Stimulated activated CD4-positive, alpha-beta T cell treated with anti-CD3 and anti-CD28 coated beads, Interleukin-15, amount 100 ng/mL, for 1 hour (primary cell): ENCODE results near the gene GNPTG.

Experiments used
- DNase-seq, 2 donors: peaks; one replicate each; pipeline ENCODE4 v3.0.0-alpha.2; 2020; ENCODE audit warnings: low read depth in 1 of 2, low spot score in 1 of 2

GNPTG gene

DNA sequence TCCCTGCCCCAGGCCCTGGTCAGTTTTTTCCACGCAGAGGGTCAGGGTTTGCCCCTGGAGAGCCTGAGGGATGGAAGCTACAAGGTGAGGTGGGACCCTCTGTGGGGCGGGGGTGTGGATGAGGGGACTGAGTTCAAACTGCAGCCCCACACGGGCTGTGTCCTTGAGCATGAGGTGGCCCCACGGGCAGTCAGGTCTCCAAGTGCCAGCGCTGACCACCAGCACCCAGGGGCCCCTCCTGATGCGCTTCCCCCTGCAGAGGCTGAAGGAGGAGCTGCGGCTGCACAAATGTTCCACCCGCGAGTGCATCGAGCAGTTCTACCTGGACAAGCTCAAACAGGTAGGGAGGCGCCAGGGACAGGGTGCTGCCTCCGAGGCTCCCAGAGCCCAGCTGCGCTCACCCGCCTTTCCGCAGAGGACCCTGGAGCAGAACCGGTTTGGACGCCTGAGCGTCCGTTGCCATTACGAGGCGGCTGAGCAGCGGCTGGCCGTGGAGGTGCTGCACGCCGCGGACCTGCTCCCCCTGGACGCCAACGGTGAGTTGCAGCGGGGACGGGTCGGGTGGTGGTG lies 4.4 kb upstream of the GNPTG start:
- no peak for DNase-seq

DNA sequence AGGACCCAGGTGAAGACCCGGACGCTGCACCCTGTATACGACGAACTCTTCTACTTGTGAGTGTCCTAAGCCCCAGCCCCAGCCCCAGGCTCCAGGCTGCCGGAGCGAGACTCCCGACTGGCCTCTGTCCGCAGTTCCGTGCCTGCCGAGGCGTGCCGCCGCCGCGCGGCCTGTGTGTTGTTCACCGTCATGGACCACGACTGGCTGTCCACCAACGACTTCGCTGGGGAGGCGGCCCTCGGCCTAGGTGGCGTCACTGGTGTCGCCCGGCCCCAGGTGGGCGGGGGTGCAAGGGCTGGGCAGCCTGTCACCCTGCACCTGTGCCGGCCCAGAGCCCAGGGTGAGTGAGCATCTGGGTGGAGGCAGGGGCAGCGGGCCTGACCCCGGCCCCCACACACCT lies 3.8 kb upstream of the GNPTG start:
- DNase-seq, result no peak

DNA sequence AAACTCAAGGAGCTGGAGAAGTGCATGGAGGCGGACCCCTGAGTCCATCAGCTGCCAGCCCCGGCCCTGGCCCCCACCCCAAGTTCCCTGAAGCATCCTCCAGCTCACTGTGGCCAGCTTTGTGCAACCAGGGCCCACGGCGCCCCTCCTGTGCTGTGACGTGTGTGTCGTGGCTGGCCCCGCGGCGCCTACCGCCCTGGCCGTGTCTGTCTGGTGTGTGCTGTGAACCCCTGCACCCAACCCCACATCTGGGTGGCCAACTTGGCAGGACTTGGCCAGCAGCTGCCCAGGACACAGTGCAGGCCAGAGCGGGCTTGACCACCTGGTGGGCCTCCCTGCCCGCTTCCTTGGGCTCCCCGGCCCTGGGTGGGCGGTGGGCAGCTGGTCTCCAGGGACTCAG lies 3.3 kb upstream of the GNPTG start:
- no peak for DNase-seq

DNA sequence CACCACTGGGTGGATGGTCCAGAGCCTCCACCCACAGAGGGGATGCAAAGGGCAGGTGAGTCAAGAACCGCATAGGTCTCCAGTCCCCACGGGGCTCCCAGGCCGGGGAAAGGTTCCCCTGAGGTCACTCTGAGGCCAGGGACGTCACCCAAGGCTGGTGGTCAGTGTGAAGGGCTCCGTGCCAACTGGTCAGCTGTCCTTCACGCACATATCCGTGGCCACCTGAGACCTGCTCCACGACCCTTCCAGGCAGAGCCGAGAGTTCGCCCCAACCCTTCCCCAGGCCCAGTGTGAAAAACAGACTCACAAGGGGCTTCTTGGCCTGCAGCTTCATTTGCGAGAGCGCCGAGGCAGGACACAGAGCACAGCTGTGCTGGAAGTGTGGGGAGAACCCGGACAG lies 2.8 kb upstream of the GNPTG start:
- no peak for DNase-seq

DNA sequence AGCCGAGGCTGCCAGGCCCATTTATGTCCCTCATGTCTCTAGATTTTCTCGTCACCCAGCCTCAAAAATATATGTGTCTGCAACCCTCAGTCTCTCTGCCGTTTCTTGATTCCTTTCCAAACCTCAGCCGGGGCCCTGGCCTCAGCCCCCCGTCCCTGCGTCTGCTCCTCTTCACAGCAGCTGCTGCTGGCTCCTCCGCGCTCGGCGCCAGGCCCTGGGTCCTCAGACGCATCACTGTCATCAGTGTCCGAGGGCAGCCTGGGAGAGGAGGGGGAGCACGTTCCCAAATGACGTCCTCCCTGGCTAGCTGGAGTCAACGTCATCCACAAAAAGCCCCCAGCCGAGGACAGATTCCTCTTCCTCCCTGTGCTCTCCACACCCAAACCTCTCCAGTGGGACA lies 2.4 kb upstream of the GNPTG start:
- no peak for DNase-seq

DNA sequence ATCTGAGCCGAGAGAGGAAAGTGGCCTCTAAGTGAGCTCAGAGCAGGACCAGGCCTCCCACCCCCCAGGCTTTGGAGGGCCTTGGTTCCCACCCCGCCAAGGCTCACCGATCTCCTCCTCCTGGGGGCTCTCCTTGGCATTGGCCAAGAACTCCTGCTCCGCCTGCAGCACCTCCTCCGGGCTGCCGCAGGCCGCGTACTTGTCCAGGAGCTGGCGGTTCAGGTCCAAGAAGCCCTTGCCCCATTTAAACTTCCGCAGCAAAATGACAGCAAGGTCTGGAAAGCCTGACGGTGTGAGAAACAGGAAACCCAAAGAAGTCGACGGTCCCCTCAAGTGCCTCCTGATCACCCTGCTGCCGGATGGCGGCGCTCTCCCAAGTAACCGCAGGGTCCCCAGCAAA lies 1.8 kb upstream of the GNPTG start:
- no peak for DNase-seq

DNA sequence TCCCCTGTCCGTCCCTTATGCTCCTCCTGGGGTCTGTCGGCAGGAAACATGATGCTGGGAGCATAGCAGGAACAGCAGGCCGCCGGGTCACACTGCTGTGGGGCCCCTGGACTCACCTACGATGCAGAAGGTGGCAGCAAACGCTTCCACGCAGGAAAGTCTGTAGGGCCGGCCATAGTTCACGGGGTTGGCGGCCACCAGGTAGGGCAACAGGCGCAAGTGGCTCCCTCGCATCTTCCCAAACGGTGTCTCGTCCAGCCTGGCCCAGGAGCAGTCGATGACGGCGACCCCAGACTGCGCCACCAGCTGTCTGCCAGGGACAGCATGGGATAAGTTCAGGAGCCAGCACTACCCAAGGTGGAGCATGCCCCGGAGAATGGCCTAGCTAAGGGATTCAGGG lies 1.0 kb upstream of the GNPTG start:
- no peak for DNase-seq

DNA sequence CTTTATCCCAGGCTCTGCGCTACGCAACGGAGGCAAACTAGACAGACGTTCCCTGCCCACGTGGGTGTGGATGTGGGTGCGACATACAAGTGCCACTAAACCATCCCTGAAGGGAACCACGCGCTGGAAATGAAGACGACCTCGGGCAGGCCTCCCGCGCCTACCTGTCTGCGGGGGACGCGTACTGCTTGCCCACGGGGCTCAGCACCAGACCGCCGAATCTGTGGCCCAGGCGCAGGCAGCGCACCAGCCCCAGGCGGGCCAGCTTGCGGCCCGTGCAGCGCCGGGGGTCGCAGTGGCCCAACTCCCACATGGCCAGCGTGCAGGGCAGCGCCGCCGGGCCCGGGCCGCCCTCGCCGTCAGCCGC lies 533 bp upstream of the GNPTG start:
- DNase-seq, result no peak

DNA sequence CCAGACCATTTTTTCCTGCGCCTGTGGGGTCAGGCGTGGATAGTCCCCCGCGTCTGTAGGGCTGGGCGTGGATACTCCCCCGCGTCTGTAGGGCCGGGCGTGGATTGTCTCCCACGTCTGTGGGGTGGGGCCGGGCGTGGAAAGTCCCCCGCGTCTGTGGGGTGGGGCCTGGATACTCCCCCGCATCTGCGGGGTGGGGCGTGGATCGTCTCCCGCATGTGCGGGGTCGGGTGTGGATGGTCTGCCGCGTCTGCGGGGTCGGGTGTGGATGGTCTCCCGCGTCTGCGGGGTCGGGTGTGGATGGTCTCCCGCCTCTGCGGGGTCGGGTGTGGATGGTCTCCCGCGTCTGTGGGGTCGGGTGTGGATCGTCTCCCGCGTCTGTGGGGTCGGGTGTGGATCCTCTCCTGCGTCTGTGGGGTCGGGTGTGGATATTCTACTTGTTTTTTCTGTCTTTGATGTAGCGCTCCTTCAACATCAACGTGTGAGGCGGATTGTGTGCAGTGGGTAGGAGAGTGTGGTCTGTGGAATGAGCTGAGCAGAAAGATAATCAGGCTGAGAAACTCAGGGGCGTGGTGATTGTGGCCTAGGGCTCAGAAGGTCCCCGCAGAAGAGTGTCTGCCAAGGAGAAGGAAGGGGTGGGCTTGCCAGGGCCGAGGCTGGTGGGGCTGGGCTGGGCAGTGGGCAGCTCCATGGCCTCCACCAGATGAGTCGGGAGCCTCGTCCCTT lies 3.2 kb downstream of the GNPTG start:
- no peak for DNase-seq

DNA sequence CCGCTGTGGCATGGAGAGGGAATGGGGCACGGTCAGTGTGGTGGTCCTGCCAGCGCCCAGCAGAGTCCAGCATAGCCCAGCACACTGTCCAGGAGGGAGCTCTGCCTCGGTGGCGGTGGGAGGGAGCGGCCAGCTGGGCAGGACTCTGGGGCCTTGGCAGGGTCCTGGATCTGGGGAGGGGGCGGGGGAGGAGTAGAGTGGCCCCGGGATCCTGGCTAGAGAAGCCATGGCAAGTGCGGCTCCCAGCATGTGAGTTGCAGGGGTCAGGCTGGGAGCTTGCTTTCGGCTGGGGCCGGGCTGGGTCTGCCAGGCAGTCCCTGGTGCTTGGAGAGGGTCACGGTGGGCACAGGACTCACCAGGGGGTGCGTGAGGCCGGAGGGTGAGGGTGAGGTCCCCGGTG lies 3.9 kb downstream of the GNPTG start:
- no peak for DNase-seq

DNA sequence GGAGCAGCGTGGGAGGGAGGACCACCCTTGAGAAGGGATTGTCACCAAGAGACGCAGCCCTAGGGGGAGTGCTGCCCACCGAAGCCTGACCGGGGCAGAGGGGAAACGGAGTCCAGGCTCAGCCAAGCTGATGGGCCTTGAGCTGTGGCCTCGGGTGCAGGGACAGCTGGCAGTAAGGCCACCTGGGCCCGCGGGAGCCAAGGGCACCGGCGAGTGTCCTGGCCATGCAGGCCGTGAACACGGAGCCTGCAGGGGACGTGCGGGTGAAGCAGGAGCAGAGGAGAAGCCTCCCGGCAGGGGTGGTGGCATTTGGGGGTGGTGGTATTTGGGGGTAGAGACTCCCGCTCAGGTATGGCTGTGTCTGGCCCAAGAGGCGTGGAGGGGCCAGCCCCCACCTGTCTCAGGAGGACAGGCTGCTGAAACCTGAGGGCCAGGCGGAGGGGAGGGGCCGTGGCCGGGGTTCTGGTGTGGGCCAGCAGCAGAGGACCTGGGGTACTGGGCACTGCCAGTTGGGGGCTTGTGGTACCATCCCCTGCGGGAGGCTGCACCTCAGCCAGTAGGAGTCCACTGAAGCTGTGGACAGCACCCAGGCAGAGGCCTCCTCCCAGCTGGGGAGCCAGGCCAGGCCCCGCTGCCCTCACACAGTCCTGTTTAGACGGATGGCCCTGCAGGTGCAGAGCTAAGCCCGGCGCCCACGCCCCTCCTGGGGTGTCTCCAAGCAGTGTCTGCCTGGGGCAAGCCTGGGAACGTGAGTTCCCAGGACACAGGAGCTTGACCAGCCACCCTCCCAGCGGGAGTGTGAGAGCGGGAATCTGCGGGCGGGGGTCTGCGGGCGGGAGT lies 4.5 kb downstream of the GNPTG start:
- DNase-seq, result no peak

DNA sequence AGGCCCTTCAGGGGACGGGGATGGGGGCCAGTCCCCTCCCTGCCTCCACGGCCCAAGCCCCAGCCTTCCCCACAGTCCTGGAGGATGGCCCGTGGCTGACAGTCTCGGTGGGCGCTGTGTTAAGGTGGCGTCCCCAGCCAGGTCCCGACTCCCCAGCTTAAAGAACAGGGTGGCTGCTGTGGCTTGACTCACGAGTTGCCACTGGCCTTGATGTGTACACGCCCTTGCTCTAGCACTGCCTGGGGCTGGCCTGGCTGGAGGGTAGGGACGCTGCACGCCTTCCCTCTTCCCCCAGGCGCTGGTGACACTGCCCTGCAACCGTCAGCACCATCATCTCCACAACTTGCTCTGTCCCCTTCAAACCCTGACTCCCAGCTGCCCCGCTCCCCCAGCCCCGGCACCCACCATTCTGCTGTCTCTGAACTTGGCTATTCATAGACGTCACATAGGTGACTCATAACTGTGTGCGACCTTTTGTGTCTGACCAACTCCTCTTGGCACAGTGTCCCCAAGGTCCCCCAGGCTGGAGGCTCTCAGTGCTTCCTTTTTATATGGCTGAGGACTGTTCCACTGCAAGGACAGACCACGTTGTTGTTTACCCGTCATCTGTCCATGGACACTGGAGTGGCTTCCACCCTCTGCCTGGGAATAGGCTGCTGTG lies 6.3 kb downstream of the GNPTG start:
- DNase-seq, result no peak

DNA sequence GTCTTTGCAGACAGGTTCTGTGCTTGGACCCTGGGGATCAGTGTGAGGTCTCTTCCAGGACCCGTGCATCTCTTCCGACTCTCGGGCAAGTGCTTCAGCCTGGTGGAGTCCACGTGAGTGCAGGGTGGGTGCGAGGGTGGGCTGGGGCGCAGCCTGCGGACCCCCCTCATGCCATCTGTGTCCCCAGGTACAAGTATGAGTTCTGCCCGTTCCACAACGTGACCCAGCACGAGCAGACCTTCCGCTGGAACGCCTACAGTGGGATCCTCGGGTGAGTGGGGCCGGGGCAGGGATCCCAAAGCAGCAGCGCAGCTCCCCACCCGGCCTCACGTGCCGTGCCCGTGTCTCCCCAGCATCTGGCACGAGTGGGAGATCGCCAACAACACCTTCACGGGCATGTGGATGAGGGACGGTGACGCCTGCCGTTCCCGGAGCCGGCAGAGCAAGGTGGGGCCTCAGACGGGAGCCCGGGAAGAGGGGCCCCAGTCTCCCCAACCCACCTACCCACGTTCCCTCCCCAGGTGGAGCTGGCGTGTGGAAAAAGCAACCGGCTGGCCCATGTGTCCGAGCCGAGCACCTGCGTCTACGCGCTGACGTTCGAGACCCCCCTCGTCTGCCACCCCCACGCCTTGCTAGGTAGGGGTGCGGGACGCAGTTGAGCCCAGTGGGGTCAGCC lies 10.1 kb downstream of the GNPTG start:
- DNase-seq, result no peak

DNA sequence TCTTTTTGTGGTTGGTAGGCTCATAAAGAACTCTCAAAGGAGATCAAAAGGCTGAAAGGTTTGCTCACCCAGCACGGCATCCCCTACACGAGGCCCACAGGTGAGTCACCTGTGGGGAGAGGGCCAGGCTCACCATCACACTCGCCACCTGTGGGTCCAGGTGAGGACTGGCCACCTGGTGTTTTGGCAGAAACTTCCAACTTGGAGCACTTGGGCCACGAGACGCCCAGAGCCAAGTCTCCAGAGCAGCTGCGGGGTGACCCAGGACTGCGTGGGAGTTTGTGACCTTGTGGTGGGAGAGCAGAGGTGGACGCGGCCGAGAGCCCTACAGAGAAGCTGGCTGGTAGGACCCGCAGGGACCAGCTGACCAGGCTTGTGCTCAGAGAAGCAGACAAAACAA lies 11.1 kb downstream of the GNPTG start:
- DNase-seq, result no peak

DNA sequence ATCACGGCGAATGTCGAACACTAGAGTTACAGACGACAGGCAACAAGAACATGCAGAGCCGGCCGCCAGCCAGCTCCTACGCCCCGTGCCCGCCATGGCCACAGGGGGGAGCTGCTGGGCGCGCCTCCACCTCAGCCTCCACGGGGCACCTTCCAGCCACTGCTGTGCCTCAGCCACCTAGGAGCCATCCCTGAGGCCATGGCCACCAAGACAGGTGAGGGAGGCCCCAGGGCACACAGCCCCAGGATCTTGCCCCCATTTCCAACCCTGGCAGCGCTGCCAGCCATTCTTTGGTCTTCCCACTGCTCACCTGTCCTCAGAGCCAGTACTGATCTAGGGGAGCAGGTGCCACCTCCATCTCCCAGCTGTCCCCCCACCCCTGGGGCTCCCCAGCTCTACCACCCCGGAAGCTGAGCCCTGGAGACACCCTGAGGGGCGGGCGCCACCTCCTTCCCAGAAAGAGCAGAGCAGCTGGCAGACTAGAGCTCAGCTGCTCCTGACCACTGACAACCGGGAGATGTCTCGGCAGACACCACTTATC lies 11.8 kb downstream of the GNPTG start:
- peak; percentile 49 to 64 for DNase-seq

DNA sequence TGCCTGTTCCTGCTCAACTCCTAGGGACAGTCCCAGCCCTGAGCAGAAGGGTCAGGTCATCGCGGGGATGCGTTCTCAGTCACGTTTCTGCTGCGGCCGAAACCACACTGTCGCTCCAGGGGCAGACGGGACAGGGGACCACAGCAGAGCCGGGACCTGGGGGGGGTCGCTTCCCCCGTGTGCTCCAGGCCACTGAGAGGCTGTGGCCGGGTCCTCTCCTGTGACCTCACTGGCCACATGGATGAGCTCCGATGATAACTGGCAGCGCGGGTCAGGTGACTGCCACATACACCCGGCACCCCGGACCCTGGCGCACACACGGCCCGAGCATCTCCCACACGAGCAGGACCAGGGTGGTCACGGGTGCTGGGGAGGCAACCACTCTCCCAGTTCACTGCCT lies 12.8 kb downstream of the GNPTG start:
- no peak for DNase-seq

DNA sequence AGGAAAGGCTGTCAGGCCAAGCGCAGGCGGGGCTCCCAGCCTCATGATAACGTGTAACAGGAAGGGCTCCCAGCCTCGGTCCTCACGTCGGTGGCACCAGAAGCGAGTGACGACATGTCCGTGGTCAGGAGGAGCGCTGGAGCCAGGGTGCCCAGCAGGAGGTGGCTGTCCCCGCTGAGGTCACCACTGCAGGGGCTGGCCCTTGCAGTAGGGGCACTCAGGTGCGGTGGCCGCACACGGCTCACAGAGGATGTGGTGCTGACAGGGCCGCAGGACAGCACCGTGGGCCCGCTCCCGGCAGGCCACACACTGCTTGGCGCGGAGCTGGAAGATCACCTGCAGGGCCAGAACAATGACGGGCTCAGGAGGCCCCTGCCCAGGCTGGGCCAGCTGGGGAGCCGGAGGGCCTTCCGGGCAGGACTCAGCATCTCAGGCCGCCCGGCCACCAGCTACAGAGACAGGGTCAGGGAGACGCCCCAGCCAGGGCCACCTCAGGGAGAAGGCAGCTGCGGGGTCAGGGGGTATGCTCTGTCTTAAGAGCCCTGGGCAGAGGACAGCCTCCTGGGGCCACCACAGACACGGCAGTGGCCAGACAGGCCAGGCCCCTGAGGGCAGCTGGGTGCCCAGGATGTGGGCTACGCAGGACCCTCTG lies 14.5 kb downstream of the GNPTG start:
- no peak for DNase-seq

DNA sequence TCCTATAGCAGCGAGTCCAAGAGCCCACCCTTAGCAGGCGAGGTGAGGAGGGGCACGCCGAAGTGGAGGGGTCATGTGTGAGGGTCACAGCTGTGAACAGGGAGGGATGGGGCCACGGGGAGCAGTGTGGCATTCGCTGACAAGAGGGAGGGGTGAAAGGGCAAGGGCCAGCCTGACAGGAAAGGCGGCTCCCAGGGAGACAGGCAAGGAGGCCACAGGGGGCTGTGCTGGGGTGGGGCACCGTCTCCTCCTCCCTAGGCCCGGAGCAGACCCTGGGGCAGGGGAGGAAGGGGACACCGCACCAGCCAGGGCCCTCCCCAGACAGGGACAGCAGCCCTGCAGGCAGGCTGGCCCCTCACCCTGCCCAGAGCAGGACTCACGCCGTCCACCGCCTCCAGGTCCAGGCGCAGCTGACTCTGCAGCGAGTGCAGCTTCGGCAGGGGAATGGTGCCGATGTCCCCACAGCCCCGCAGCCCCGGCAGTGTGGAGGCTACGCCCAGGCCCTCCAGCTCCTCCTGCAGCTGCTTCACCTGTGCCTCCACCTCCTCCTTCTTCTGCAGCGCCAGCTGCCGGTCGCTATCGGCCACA lies 15.1 kb downstream of the GNPTG start:
- DNase-seq, result no peak

DNA sequence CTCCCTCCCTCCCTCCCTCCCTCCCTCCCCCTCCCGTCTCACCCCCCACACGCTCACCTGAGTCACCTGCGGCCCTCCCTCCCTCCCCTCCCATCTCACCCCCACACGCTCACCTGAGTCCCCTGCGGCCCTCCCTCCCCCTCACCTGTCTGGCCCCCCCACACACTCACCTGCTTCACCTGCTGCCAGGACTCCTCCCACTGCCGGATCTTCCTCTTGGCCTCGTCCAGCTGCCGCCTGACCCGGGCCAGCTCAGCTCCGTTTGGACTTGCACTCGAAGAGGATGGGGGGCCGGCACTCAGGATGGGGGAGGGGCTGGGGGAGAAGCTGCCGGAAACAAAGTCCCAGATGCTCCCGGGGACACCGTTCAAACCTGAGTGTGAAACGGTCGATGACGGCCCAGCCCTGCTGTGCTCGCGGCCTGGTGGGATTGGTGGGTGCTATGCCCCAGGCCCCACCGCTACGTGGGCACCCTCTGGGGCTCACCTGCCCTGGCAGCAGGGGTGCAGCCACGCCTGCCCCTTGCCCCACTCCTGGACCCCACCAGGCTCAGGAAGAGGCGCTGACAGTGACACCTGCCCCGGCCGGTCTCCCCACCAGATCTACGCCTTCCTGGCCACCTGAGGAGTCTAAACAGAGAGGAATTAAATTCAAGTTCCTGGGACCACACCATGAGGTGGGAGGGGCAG lies 15.9 kb downstream of the GNPTG start:
- no peak for DNase-seq
